Cardiac septum (tissue), 1 donor: ENCODE results near the gene IL1F10. TPM values are rescaled to one million over a fixed set of nuclear protein-coding genes. Genes with fewer than 3 reads are reported as not detected.

ENCODE experiments used
- total RNA-seq: library from RNA; stranded (reverse); fragmentation: NEBNext Ultra II Directional; extraction: Animal tissue kit (Norgen Biotek cat#: 25700); gene quantifications from one replicate; pipeline ENCODE4 v1.2.1, GENCODE V29; 2021
- donor health status: DM: no; HTN: no; CAD: no.

The IL1F10 gene
- total RNA-seq, 1 donor from 2014 or later = not detected

Other genes starting within 250 kb of the IL1F10 start
- 0.48 TPM for gene IL1B, start 231.2 kb upstream of the IL1F10 start, total RNA-seq
- gene IL37, start 156.8 kb upstream of the IL1F10 start, total RNA-seq = not detected
- not detected for gene IL36G, start 90.0 kb upstream of the IL1F10 start, total RNA-seq
- gene IL36A, start 62.5 kb upstream of the IL1F10 start, total RNA-seq = not detected
- not detected for gene IL36B, start 15.1 kb upstream of the IL1F10 start, total RNA-seq
- gene IL36RN, start 8.8 kb upstream of the IL1F10 start, total RNA-seq = not detected
- 0.59 TPM for gene IL1RN, start 59.6 kb downstream of the IL1F10 start, total RNA-seq
- gene PSD4, start 106.0 kb downstream of the IL1F10 start, total RNA-seq = 2.3 TPM
- gene PAX8, start 211.0 kb downstream of the IL1F10 start, total RNA-seq = 0.35 TPM